K562 (cell line): ENCODE measurements around the gene ZNHIT1. TPM values are rescaled to one million over a fixed set of nuclear protein-coding genes. Genes with fewer than 3 reads are reported as not detected.

Source experiments
- ATAC-seq: fragments of 200-7000 bp; cut with Tn5 transposase; 3 replicates; pipeline ENCODE4 v1.9.1; 2020; ENCODE audit warnings: moderate library complexity
- BruUV-seq: library from RNA; stranded (reverse); fragments of 400-500 nt; replicated peaks from 2 replicates; lab custom pipeline; 2021; lab: Mats Ljungman, UMichigan
- CTCF ChIA-PET: fragments of 300-600 bp; formaldehyde crosslinking; extraction: SDS; loops from one replicate; lab custom pipeline; 2021; ENCODE audit warnings: low intra/inter-chr PET ratio; lab: Yijun Ruan, JAX
- POLR2A ChIA-PET: fragments of 300-600, 350-650 bp; sonication (Branson Sonifier 250); formaldehyde crosslinking; extraction: SDS; loops from one replicate; lab custom pipeline; 2021; ENCODE audit warnings: antibody characterized with exemption, inconsistent platforms; lab: Yijun Ruan, JAX
- DNase-seq, 4 experiments: peaks; one replicate each; pipeline versions ENCODE4 v3.0.0 to v3.0.0-alpha.2; 2011 to 2018; ENCODE audit warnings: low spot score in 3 of 4, mixed read lengths in 3 of 4; ENCODE audit errors: extremely low read depth in 1 of 4
- FAIRE-seq: peaks from 2 replicates; lab custom pipeline; 2011; peaks lifted over from hg19 to GRCh38; lab: Jason Lieb, UNC
- H2AFZ ChIP-seq: 2 replicates; pipeline ENCODE4 v1.6.0; 2011; ENCODE audit warnings: low read depth, low read length, control low read depth, inconsistent platforms
- H3K27ac ChIP-seq: fragments of 200-600 bp; 3 replicates; pipeline ENCODE4 v1.8.0; 2011; ENCODE audit warnings: low read depth, mild to moderate bottlenecking, control low read depth, inconsistent platforms, low read length, moderate library complexity, mixed read lengths; ENCODE audit errors: extremely low read depth
- H3K27me3 ChIP-seq, 2 experiments: fragments of 300-600 bp in 1 of 2; 2 replicates in 1 of 2; 3 replicates in 1 of 2; pipeline versions ENCODE4 v1.6.0 to v1.8.0; 2011; ENCODE audit warnings: inconsistent platforms in 2 of 2, low read length in 2 of 2, mild to moderate bottlenecking in 1 of 2, mixed read lengths in 1 of 2, moderate library complexity in 1 of 2; ENCODE audit not compliant: control insufficient read depth in 2 of 2, insufficient read depth in 2 of 2
- H3K36me3 ChIP-seq: fragments of 300-600 bp; 3 replicates; pipeline ENCODE4 v1.8.0; 2011; ENCODE audit warnings: mild to moderate bottlenecking, low read length, inconsistent platforms; ENCODE audit not compliant: control insufficient read depth, insufficient read depth
- H3K4me1 ChIP-seq, 2 experiments: fragments of 200-600 bp in 1 of 2; replicated peaks in 1 of 2; 2 replicates in 1 of 2; 3 replicates in 1 of 2; pipeline versions ENCODE4 v1.5.1 to v1.8.0; 2011; ENCODE audit warnings: inconsistent platforms in 2 of 2, low read length in 2 of 2, mild to moderate bottlenecking in 1 of 2, mixed read lengths in 1 of 2, moderate library complexity in 1 of 2; ENCODE audit not compliant: control insufficient read depth in 2 of 2, insufficient read depth in 2 of 2
- H3K4me2 ChIP-seq: 2 replicates; pipeline ENCODE4 v1.6.1; 2011; ENCODE audit warnings: low read length, control low read depth, inconsistent platforms, mixed read lengths; ENCODE audit not compliant: insufficient read depth
- H3K4me3 ChIP-seq: fragments of 200-600 bp; sonication (generic), shearing (Covaris generic); 2 replicates; pipeline ENCODE4 v1.5.1; 2016; ENCODE audit warnings: control low read depth, inconsistent platforms
- H3K79me2 ChIP-seq: fragments of 200-600 bp; 3 replicates; pipeline ENCODE4 v1.8.0; 2011; ENCODE audit warnings: low read length, inconsistent platforms; ENCODE audit not compliant: control insufficient read depth, insufficient read depth
- H3K9ac ChIP-seq, 2 experiments: 2 replicates each; pipeline versions ENCODE4 v1.6.0 to v1.6.1; 2011; ENCODE audit warnings: low read depth in 2 of 2, low read length in 2 of 2, control low read depth in 1 of 2, inconsistent platforms in 1 of 2, mild to moderate bottlenecking in 1 of 2, mixed read lengths in 1 of 2; ENCODE audit not compliant: insufficient read depth in 1 of 2
- H3K9me1 ChIP-seq: one replicate; pipeline ENCODE4 v1.6.0; 2011; ENCODE audit warnings: inconsistent platforms, mild to moderate bottlenecking, low read length, moderate library complexity; ENCODE audit not compliant: control insufficient read depth, insufficient read depth
- H3K9me3 ChIP-seq: replicated peaks from 2 replicates; pipeline ENCODE4 v1.5.1; 2011; ENCODE audit warnings: low read depth, low read length, inconsistent platforms; ENCODE audit not compliant: control insufficient read depth, insufficient read depth
- H4K20me1 ChIP-seq: replicated peaks from 2 replicates; pipeline ENCODE4 v1.6.1; 2011; ENCODE audit warnings: low read length, inconsistent platforms, mixed read lengths; ENCODE audit not compliant: control insufficient read depth, insufficient read depth
- E2F3 ChIP-seq: fragments of 250-450 bp; sonication (Bioruptor Pico); IDR thresholded peaks from 2 replicates; pipeline ENCODE4 v1.4.0; 2020; ENCODE audit warnings: mild to moderate bottlenecking
- EGR1 ChIP-seq: fragments of 450-650 bp; conservative IDR thresholded peaks from 2 replicates; pipeline ENCODE4 v1.6.1; 2017; ENCODE audit warnings: mild to moderate bottlenecking
- GMEB1 ChIP-seq: fragments of 250-450 bp; sonication (Bioruptor Pico); IDR thresholded peaks from 2 replicates; pipeline ENCODE4 v1.4.0; 2020; ENCODE audit warnings: mild to moderate bottlenecking
- HLTF ChIP-seq: fragments of 450-650 bp; IDR thresholded peaks from 2 replicates; pipeline ENCODE4 v1.6.1; 2016
- KDM1A ChIP-seq, 2 experiments: fragments of 450-650 bp; IDR thresholded peaks; 2 replicates each; pipeline ENCODE4 v1.6.1; 2016; ENCODE audit warnings: mild to moderate bottlenecking in 2 of 2
- KHSRP ChIP-seq: fragments of 450-650 bp; IDR thresholded peaks from 2 replicates; pipeline ENCODE4 v1.6.1; 2017
- L3MBTL2 ChIP-seq: fragments of 450-650 bp; IDR thresholded peaks from 2 replicates; pipeline ENCODE4 v1.6.1; 2016; ENCODE audit warnings: mild to moderate bottlenecking, moderate library complexity
- NFE2 ChIP-seq: IDR thresholded peaks from 2 replicates; pipeline ENCODE4 v1.6.1; 2014; ENCODE audit warnings: antibody characterized with exemption, low read depth
- PHB2 ChIP-seq: fragments of 450-650 bp; IDR thresholded peaks from 2 replicates; pipeline ENCODE4 v1.6.1; 2017; ENCODE audit warnings: low read depth
- POU5F1 ChIP-seq: fragments of 150-350 bp; IDR thresholded peaks from 2 replicates; pipeline ENCODE4 v1.6.1; 2014; ENCODE audit warnings: borderline replicate concordance, low read length, low read depth, mild to moderate bottlenecking; ENCODE audit not compliant: partially characterized antibody
- RB1 ChIP-seq: fragments of 450-650 bp; IDR thresholded peaks from 2 replicates; pipeline ENCODE4 v1.6.1; 2017; ENCODE audit warnings: low read depth, mild to moderate bottlenecking
- RBFOX2 ChIP-seq: fragments of 200-400 bp; formaldehyde crosslinking; IDR thresholded peaks from 2 replicates; pipeline ENCODE4 v1.6.1; 2017; ENCODE audit warnings: low read depth, mild to moderate bottlenecking, low read length, moderate library complexity
- RBM39 ChIP-seq: fragments of 200-400 bp; formaldehyde crosslinking; optimal IDR thresholded peaks from 2 replicates; pipeline ENCODE3; 2018; ENCODE audit warnings: low read depth, low read length
- RCOR1 ChIP-seq, 2 experiments: IDR thresholded peaks; 2 replicates each; pipeline ENCODE4 v1.6.1; 2012; ENCODE audit warnings: low read depth in 2 of 2, low read length in 2 of 2, borderline replicate concordance in 1 of 2, improper control_type of control experiment in 1 of 2
- SMARCA5 ChIP-seq: fragments of 450-650 bp; IDR thresholded peaks from 2 replicates; pipeline ENCODE4 v1.6.1; 2016
- THRB ChIP-seq: fragments of 450-650 bp; formaldehyde crosslinking; conservative IDR thresholded peaks from 2 replicates; pipeline ENCODE4 v1.4.0; 2022; ENCODE audit warnings: mild to moderate bottlenecking, missing genetic modification characterization
- ZNF354B ChIP-seq: fragments of 250-450 bp; sonication (Bioruptor Pico); IDR thresholded peaks from 2 replicates; pipeline ENCODE4 v1.4.0; 2020
- ZNF830 ChIP-seq: fragments of 250-450 bp; sonication (Bioruptor Pico); IDR thresholded peaks from 2 replicates; pipeline ENCODE4 v1.5.0; 2021; ENCODE audit warnings: mild to moderate bottlenecking
- WGBS: fragments of 100-300 bp; shearing (Covaris generic); methylation state at CpG from one replicate; pipeline ENCODE4 v1.1.6; 2016; ENCODE audit warnings: low coverage, mixed read lengths; ENCODE audit not compliant: insufficient coverage; ENCODE audit errors: missing lambda C conversion rate; 5-methylcytosine and 5-hydroxymethylcytosine counted together
- in situ Hi-C: fragments of 300-500 bp; cut with MboI; formaldehyde crosslinking; loops from 4 replicates; pipeline ENCODE4 v1.15.0; 2018; ENCODE audit warnings: inconsistent platforms, mixed read lengths
- intact Hi-C: fragments of 100-400 bp; cut with micrococcal nuclease; formaldehyde crosslinking; loops from 2 replicates; pipeline ENCODE4 v1.14.2; 2022
- polyA plus RNA-seq, 8 experiments: library from polyadenylated mRNA; depleted of rRNA in 4 of 8; stranded (reverse) in 5 of 8; unstranded in 3 of 8; fragments of >200 nt; fragmentation: Nextera tagmentation in 2 of 8; fragmentation: Illumina TruSeq in 1 of 8; extraction: Ambion mirVana in 2 of 8; extraction: Trizol in 1 of 8; gene quantifications; 2 replicates each; pipeline versions ENCODE4 v1.2.1 to v1.2.3, GENCODE V29; 2011 to 2014; ENCODE audit warnings: inconsistent platforms in 1 of 8, missing spikeins in 1 of 8
- total RNA-seq, 7 experiments: library from RNA; depleted of rRNA in 6 of 7; stranded (reverse); fragments of >200 nt in 6 of 7; fragmentation: Illumina TruSeq in 2 of 7; extraction: Trizol in 2 of 7; gene quantifications; 2 replicates each; pipeline versions ENCODE4 v1.2.1 to v1.2.3, GENCODE V29; 2011 to 2021; ENCODE audit warnings: low replicate concordance in 1 of 7

Gene ZNHIT1
- total and polyA plus RNA-seq, 9 of the 15 experiments (the other 6 are each of a cell fraction or from before 2014, with no cell fraction given): 6.4 to 162 (median 70.1) TPM

- Histone ChIP-seq H3K4me1 (peaks cover 31 to 67% of the 10 kb centered on the region in 2 experiments), H3K79me2 (no peaks in the 10 kb centered on the region), H4K20me1 (peaks cover 17% of the 10 kb centered on the region), H3K36me3 (no peaks in the 10 kb centered on the region), H3K9me3 (no peaks in the 10 kb centered on the region), H3K27me3 (peaks cover 26 to 38% of the 10 kb centered on the region in 2 experiments; a peak in 4 of 5 replicates), H3K4me2 (peak overlapping the region; percentile 71), H3K27ac (no peak overlapping the region), H3K4me3 (no peak overlapping the region), H3K9me1 (peaks cover 6% of the 10 kb centered on the region), H2AFZ (peak overlapping the region; percentile 78), H3K9ac (peak overlapping the region in 1 of 2 experiments; percentile 36; a peak in 1 of 4 replicates)
- DNase-seq (peak; percentile 77 to 84 (median 79)), ATAC-seq (peak; percentile 62), FAIRE-seq (peak; percentile 87)
- intact Hi-C loops (loop anchor here (2.0 kb wide), 1 partner anchor 25 kb away; no protein-coding TSS in a partner anchor), in situ Hi-C loops (no loop called here)
- CTCF ChIA-PET: interaction anchor here (0.6 to 2.4 kb wide), 4 partner anchors 26 to 120 kb away, joined by 3 to 20 read pairs (median 3); no protein-coding TSS in a partner anchor
- 3% methylated on average over 31 of the region's 33 CpGs for WGBS
- no TSS peak for BruUV-seq
- POLR2A ChIA-PET: interaction anchor here (0.7 kb wide), 1 partner anchor 77 kb away, joined by 3 read pairs; no protein-coding TSS in a partner anchor
- TF ChIP-seq GMEB1 (CRISPR knock-in tag) (no peak), EGR1 (peak; percentile 100), SMARCA5 (no peak), ZNF354B (CRISPR knock-in tag) (no peak), HLTF (peak; percentile 66; the same call in 1 of the 2 replicates), THRB (CRISPR knock-in tag) (no peak), NFE2 (no peak), POU5F1 (no peak), RBFOX2 (0 out of 2 replicates have a peak, but pooled peaks have one; percentile 38), RB1 (peak; percentile 76), RBM39 (no peak), KDM1A (IDR thresholded peaks at IDR 0.05) (no peak), E2F3 (CRISPR knock-in tag) (0 out of 2 replicates have a peak, but pooled peaks have one; percentile 32), ZNF830 (CRISPR knock-in tag) (no peak), KHSRP (no peak), L3MBTL2 (peak; percentile 43; the same call in 1 of the 2 replicates), RCOR1 (IDR thresholded peaks at IDR 0.05; ENCODE audit: borderline replicate concordance in 1 of 2, low read depth in 2 of 2, low read length in 2 of 2) (0 out of 4 replicates have a peak, but pooled peaks of 1 of the 2 experiments have one; percentile 14), PHB2 (no peak)
Measured at GRCh38 chr7:101169838-101170551, 48.0 kb upstream of the ZNHIT1 start.
